Neuronal stem cell (in vitro differentiated cells): ENCODE results near the gene FGA.

Experiments
- DNase-seq: peaks from one replicate; pipeline ENCODE4 v3.0.0-alpha.2; 2013; ENCODE audit warnings: low spot score
- H2AFZ ChIP-seq: one replicate; pipeline ENCODE4 v1.6.1; 2013; ENCODE audit warnings: mild to moderate bottlenecking, low read length, inconsistent platforms
- H2AK5ac ChIP-seq: 2 replicates; pipeline ENCODE4 v1.6.1; 2013; ENCODE audit warnings: low read depth, mild to moderate bottlenecking, inconsistent platforms, low read length, moderate library complexity, mixed read lengths
- H2BK120ac ChIP-seq: 2 replicates; pipeline ENCODE4 v1.6.1; 2013; ENCODE audit warnings: low read depth, mild to moderate bottlenecking, inconsistent platforms, low read length, moderate library complexity, mixed read lengths
- H2BK12ac ChIP-seq: one replicate; pipeline ENCODE4 v1.6.1; 2013; ENCODE audit warnings: low read length, inconsistent platforms
- H2BK15ac ChIP-seq: 2 replicates; pipeline ENCODE4 v1.6.1; 2013; ENCODE audit warnings: mild to moderate bottlenecking, low read length, inconsistent platforms, mixed read lengths
- H2BK5ac ChIP-seq: one replicate; pipeline ENCODE4 v1.6.1; 2013; ENCODE audit warnings: inconsistent platforms, mild to moderate bottlenecking, low read length, moderate library complexity
- H3K14ac ChIP-seq: one replicate; pipeline ENCODE4 v1.6.1; 2013; ENCODE audit warnings: low read length, inconsistent platforms
- H3K18ac ChIP-seq: 2 replicates; pipeline ENCODE4 v1.6.1; 2013; ENCODE audit warnings: low read length, inconsistent platforms
- H3K23ac ChIP-seq: 2 replicates; pipeline ENCODE4 v1.6.1; 2013; ENCODE audit warnings: low read depth, mild to moderate bottlenecking, mixed read lengths, low read length, inconsistent platforms; ENCODE audit not compliant: poor library complexity
- H3K27ac ChIP-seq: replicated peaks from 3 replicates; pipeline ENCODE4 v1.5.1; 2013; ENCODE audit warnings: low read length, inconsistent platforms
- H3K27me3 ChIP-seq, 3 experiments: 2 replicates each; pipeline ENCODE4 v1.6.1; 2013; ENCODE audit warnings: low read length in 3 of 3, mild to moderate bottlenecking in 2 of 3, inconsistent platforms in 1 of 3, low read depth in 1 of 3, mixed read lengths in 1 of 3, moderate library complexity in 1 of 3; ENCODE audit not compliant: control insufficient read depth in 3 of 3, insufficient read depth in 3 of 3
- H3K36me3 ChIP-seq, 2 donors: replicated peaks in 1 of 2; 2 replicates each; pipeline ENCODE4 v1.6.1; 2013; ENCODE audit warnings: low read length in 2 of 2; ENCODE audit not compliant: control insufficient read depth in 2 of 2, insufficient read depth in 2 of 2
- H3K4ac ChIP-seq: 2 replicates; pipeline ENCODE4 v1.6.1; 2013; ENCODE audit warnings: inconsistent platforms, mild to moderate bottlenecking, low read length, moderate library complexity
- H3K4me1 ChIP-seq, 2 donors: 1 replicate in 1 of 2; 2 replicates in 1 of 2; pipeline ENCODE4 v1.6.1; 2013; ENCODE audit warnings: low read length in 2 of 2, low read depth in 1 of 2; ENCODE audit not compliant: control insufficient read depth in 2 of 2, insufficient read depth in 1 of 2
- H3K4me2 ChIP-seq: one replicate; pipeline ENCODE4 v1.6.1; 2013; ENCODE audit warnings: mild to moderate bottlenecking, low read length, inconsistent platforms; ENCODE audit not compliant: insufficient read depth, poor library complexity, severe bottlenecking
- H3K4me3 ChIP-seq, 2 donors: 2 replicates each; pipeline ENCODE4 v1.5.1; 2013; ENCODE audit warnings: low read length in 2 of 2, mild to moderate bottlenecking in 2 of 2, inconsistent platforms in 1 of 2, moderate library complexity in 1 of 2
- H3K79me1 ChIP-seq: one replicate; pipeline ENCODE4 v1.6.1; 2013; ENCODE audit warnings: low read depth, mild to moderate bottlenecking, inconsistent platforms, low read length, moderate library complexity
- H3K9ac ChIP-seq: one replicate; pipeline ENCODE4 v1.6.1; 2013; ENCODE audit warnings: mild to moderate bottlenecking, low read depth, low read length, inconsistent platforms; ENCODE audit not compliant: poor library complexity
- H3K9me3 ChIP-seq, 2 donors: replicated peaks in 1 of 2; 2 replicates each; pipeline versions ENCODE3 to v1.6.1; 2013; ENCODE audit warnings: low read length in 2 of 2, mild to moderate bottlenecking in 2 of 2, inconsistent platforms in 1 of 2, low read depth in 1 of 2, mixed read lengths in 1 of 2, moderate library complexity in 1 of 2; ENCODE audit not compliant: control insufficient read depth in 2 of 2, insufficient read depth in 1 of 2
- H4K8ac ChIP-seq: one replicate; pipeline ENCODE4 v1.6.1; 2013; ENCODE audit warnings: low read depth, mild to moderate bottlenecking, inconsistent platforms, low read length, moderate library complexity
- H4K91ac ChIP-seq: one replicate; pipeline ENCODE4 v1.6.1; 2013; ENCODE audit warnings: low read length, low read depth, mild to moderate bottlenecking, inconsistent platforms; ENCODE audit not compliant: poor library complexity
- WGBS, 2 donors: extraction: QIAGEN DNeasy Blood & Tissue Kit; methylation state at CpG; one replicate each; pipeline ENCODE4 v1.1.7; 2013; ENCODE audit warnings: missing lambda C conversion rate in 2 of 2, mixed read lengths in 1 of 2; ENCODE audit not compliant: insufficient read length in 2 of 2, insufficient replicate concordance in 1 of 2; ENCODE audit errors: extremely low coverage in 2 of 2; 5-methylcytosine and 5-hydroxymethylcytosine counted together

Gene FGA

DNA sequence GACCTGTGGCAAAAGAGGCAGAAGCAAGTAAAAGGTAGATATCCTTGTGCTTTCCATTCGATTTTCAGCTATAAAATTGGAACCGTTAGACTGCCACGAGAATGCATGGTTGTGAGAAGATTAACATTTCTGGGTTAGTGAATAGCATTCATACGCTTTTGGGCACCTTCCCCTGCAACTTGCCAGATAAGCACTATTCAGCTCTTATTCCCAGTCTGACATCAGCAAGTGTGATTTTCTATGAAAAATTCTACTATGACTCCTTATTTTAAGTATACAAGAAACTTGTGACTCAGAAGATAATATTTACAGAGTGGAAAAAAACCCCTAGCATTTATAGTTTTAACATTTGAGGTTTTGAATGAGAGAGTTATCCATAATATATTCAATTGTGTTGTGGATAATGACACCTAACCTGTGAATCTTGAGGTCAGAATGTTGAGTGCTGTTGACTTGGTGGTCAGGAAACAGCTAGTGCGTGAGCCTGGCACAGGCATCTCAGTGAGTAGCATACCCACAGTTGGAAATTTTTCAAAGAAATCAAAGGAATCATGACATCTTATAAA is 23.8 kb downstream of the FGA start:
- H3K18ac ChIP-seq, result no peak overlapping the region
- no peaks in the 10 kb centered on the region for H3K36me3 ChIP-seq
- no peak overlapping the region for H4K91ac ChIP-seq
- H3K27me3 ChIP-seq, result peaks cover 0 to 3% (median 0%) of the 10 kb centered on the region in 3 experiments
- no peak overlapping the region for H3K27ac ChIP-seq
- no peak overlapping the region for H2BK15ac ChIP-seq
- no peak overlapping the region for H4K8ac ChIP-seq
- no peak overlapping the region for H3K4me2 ChIP-seq
- no peaks in the 10 kb centered on the region for H3K4me1 ChIP-seq
- DNase-seq, result no peak
- no peak overlapping the region for H3K4ac ChIP-seq
- H3K9ac ChIP-seq, result no peak overlapping the region
- no peak overlapping the region for H2BK12ac ChIP-seq
- no peak overlapping the region for H2AK5ac ChIP-seq
- no peak overlapping the region for H3K23ac ChIP-seq
- no peak overlapping the region for H2BK120ac ChIP-seq
- H3K4me3 ChIP-seq, result no peak overlapping the region
- no peaks in the 10 kb centered on the region for H3K9me3 ChIP-seq
- H3K14ac ChIP-seq, result no peak overlapping the region
- no peaks in the 10 kb centered on the region for H3K79me1 ChIP-seq
- no peak overlapping the region for H2BK5ac ChIP-seq
- no CpG with 5 or more reads among the region's 5 CpGs for WGBS, 2 donors
- no peak overlapping the region for H2AFZ ChIP-seq

DNA sequence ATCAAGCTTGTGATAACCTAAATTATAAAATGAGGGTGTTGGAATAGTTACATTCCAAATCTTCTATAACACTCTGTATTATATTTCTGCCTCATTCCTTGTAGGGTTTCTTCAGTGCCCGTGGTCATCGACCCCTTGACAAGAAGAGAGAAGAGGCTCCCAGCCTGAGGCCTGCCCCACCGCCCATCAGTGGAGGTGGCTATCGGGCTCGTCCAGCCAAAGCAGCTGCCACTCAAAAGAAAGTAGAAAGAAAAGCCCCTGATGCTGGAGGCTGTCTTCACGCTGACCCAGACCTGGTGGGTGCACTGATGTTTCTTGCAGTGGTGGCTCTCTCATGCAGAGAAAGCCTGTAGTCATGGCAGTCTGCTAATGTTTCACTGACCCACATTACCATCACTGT is 24.8 kb downstream of the FGA start:
- no CpG with 5 or more reads among the region's 6 CpGs for WGBS, 2 donors
- DNase-seq, result no peak
- Histone ChIP-seq H2AFZ (no peak overlapping the region), H2BK15ac (no peak overlapping the region), H3K23ac (no peak overlapping the region), H2AK5ac (no peak overlapping the region), H3K4me3 (no peak overlapping the region), H2BK12ac (no peak overlapping the region), H3K14ac (no peak overlapping the region), H3K9ac (no peak overlapping the region), H3K18ac (no peak overlapping the region), H3K79me1 (no peaks in the 10 kb centered on the region), H4K91ac (no peak overlapping the region), H3K4ac (no peak overlapping the region), H2BK5ac (no peak overlapping the region), H3K4me2 (no peak overlapping the region), H3K36me3 (no peaks in the 10 kb centered on the region), H3K27ac (no peak overlapping the region), H4K8ac (no peak overlapping the region), H3K27me3 (peaks cover 0 to 3% (median 0%) of the 10 kb centered on the region in 3 experiments), H3K4me1 (no peaks in the 10 kb centered on the region), H3K9me3 (no peaks in the 10 kb centered on the region), H2BK120ac (no peak overlapping the region)

DNA sequence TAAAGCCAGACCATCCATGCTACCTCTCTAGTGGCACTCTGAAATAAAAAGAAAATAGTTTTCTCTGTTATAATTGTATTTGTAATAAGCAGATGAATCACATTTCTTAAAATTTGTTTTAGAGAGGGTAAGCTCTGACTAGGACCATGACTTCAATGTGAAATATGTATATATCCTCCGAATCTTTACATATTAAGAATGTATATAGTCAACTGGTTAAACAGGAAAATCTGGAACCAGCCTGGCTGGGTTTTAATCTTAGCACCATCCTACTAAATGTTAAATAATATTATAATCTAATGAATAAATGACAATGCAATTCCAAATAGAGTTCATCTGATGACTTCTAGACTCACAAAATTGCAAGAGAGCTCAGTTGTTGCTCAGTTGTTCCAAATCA is 26.2 kb downstream of the FGA start:
- no peaks in the 10 kb centered on the region for H3K4me1 ChIP-seq
- H3K4me3 ChIP-seq, result no peak overlapping the region
- no peak overlapping the region for H2BK120ac ChIP-seq
- H2BK15ac ChIP-seq, result no peak overlapping the region
- H3K36me3 ChIP-seq, result no peaks in the 10 kb centered on the region
- H4K8ac ChIP-seq, result no peak overlapping the region
- no peak overlapping the region for H3K14ac ChIP-seq
- H2AFZ ChIP-seq, result no peak overlapping the region
- H2BK12ac ChIP-seq, result no peak overlapping the region
- H3K4ac ChIP-seq, result no peak overlapping the region
- no peak overlapping the region for H3K27ac ChIP-seq
- H3K9ac ChIP-seq, result no peak overlapping the region
- H3K79me1 ChIP-seq, result no peaks in the 10 kb centered on the region
- no peak overlapping the region for H2BK5ac ChIP-seq
- no peak overlapping the region for H4K91ac ChIP-seq
- H3K4me2 ChIP-seq, result no peak overlapping the region
- H3K9me3 ChIP-seq, result no peaks in the 10 kb centered on the region
- H2AK5ac ChIP-seq, result no peak overlapping the region
- H3K18ac ChIP-seq, result no peak overlapping the region
- DNase-seq, result no peak
- H3K27me3 ChIP-seq, result peaks cover 0 to 3% (median 0%) of the 10 kb centered on the region in 3 experiments
- no peak overlapping the region for H3K23ac ChIP-seq
- no CpG with 5 or more reads among the region's 1 CpG for WGBS, 2 donors

DNA sequence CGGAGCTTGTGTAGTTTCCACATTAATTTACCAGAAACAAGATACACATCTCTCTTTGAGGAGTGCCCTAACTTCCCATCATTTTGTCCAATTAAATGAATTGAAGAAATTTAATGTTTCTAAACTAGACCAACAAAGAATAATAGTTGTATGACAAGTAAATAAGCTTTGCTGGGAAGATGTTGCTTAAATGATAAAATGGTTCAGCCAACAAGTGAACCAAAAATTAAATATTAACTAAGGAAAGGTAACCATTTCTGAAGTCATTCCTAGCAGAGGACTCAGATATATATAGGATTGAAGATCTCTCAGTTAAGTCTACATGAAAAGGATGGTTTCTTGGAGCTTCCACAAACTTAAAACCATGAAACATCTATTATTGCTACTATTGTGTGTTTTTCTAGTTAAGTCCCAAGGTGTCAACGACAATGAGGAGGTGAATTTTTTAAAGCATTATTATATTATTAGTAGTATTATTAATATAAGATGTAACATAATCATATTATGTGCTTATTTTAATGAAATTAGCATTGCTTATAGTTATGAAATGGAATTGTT is 27.8 kb downstream of the FGA start, which contains the start of gene FGB:
TSS of gene FGB (plus strand) at position 315 of the 558 bp plus-strand sequence. CDS start at position 323, 8 bp downstream.
- H3K9me3 ChIP-seq, result no peaks in the 10 kb centered on the region
- no peak within 1 kb of the TSS for H2BK120ac ChIP-seq
- H4K91ac ChIP-seq, result no peak within 1 kb of the TSS
- H3K4me2 ChIP-seq, result no peak within 1 kb of the TSS
- no peaks in the 10 kb centered on the region for H3K4me1 ChIP-seq
- WGBS, 2 donors, result no CpG with 5 or more reads among the region's 2 CpGs
- no peak within 1 kb of the TSS for H4K8ac ChIP-seq
- no peak within 1 kb of the TSS for H3K14ac ChIP-seq
- H3K23ac ChIP-seq, result no peak within 1 kb of the TSS
- no peaks in the 10 kb centered on the region for H3K36me3 ChIP-seq
- no peak within 1 kb of the TSS for H2AK5ac ChIP-seq
- H2AFZ ChIP-seq, result no peak within 1 kb of the TSS
- no peak within 1 kb of the TSS for H3K9ac ChIP-seq
- H3K27ac ChIP-seq, result no peak within 1 kb of the TSS
- no peak within 1 kb of the TSS for H3K4ac ChIP-seq
- DNase-seq, result no peak
- H3K4me3 ChIP-seq, result no peak within 1 kb of the TSS
- H3K79me1 ChIP-seq, result no peaks in the 10 kb centered on the region
- peaks cover 0 to 3% (median 0%) of the 10 kb centered on the region in 3 experiments for H3K27me3 ChIP-seq
- no peak within 1 kb of the TSS for H2BK5ac ChIP-seq
- no peak within 1 kb of the TSS for H3K18ac ChIP-seq
- no peak within 1 kb of the TSS for H2BK15ac ChIP-seq
- H2BK12ac ChIP-seq, result no peak within 1 kb of the TSS
